Colonic mucosa (tissue), 4 donors: ENCODE measurements around the gene ALDH3B2. TPM values are rescaled to one million over a fixed set of nuclear protein-coding genes. Genes with fewer than 3 reads are reported as not detected.

Source experiments
- DNase-seq: peaks from one replicate; pipeline ENCODE4 v3.0.0-alpha.2; 2020
- H3K27ac ChIP-seq: fragments of 200-600 bp; one replicate; pipeline ENCODE4 v1.8.0; 2021
- H3K27me3 ChIP-seq: fragments of 200-600 bp; one replicate; pipeline ENCODE4 v1.8.0; 2021
- H3K36me3 ChIP-seq: fragments of 200-600 bp; one replicate; pipeline ENCODE4 v1.8.0; 2021
- H3K4me1 ChIP-seq: fragments of 200-600 bp; one replicate; pipeline ENCODE4 v1.8.0; 2021; ENCODE audit warnings: mild to moderate bottlenecking
- H3K4me3 ChIP-seq: fragments of 200-600 bp; one replicate; pipeline ENCODE4 v1.8.0; 2021
- H3K9ac ChIP-seq, 2 donors: one replicate each; pipeline ENCODE4 v1.7.0; 2013; ENCODE audit warnings: control low read depth in 2 of 2, low read depth in 2 of 2, low read length in 2 of 2
- H3K9me3 ChIP-seq: fragments of 200-600 bp; one replicate; pipeline ENCODE4 v1.8.0; 2021
- CTCF ChIP-seq: fragments of 200-600 bp; IDR thresholded peaks from one replicate; pipeline ENCODE4 v1.8.0; 2022; ENCODE audit warnings: antibody characterized with exemption, mild to moderate bottlenecking
- intact Hi-C: fragments of 100-400 bp; cut with DNase I; formaldehyde crosslinking; loops from one replicate; pipeline ENCODE4 v1.14.1; 2022
- total RNA-seq, 2 donors: library from RNA; stranded (reverse); fragmentation: NEBNext Ultra II Directional in 1 of 2; extraction: Animal tissue kit (Norgen Biotek cat#: 25700) in 1 of 2; gene quantifications; one replicate each; pipeline ENCODE4 v1.2.1, GENCODE V29; 2021
- donor health status: healthy.
- donor health status: DM: no; HTN: no; CAD: no.
- donor health status: DM: no; HTN: no; CAD: no.

Gene ALDH3B2
- total RNA-seq, 2 donors from 2014 or later, result 0.08 to 0.89 TPM

- no peaks in the 10 kb centered on the region for H3K4me1 ChIP-seq
- intact Hi-C loops, result no loop called here
- no peak for DNase-seq
These were observed 21.2 kb downstream of the ALDH3B2 start for GRCh38 chr11:67652965-67653845.

GRCh38 chr11:67651976-67652781 is 22.2 kb downstream of the ALDH3B2 start:
- Histone ChIP-seq H3K9me3 (no peaks in the 10 kb centered on the region), H3K9ac (no peak overlapping the region), H3K4me1 (peaks cover under 1% of the 10 kb centered on the region), H3K36me3 (no peaks in the 10 kb centered on the region), H3K27me3 (no peaks in the 10 kb centered on the region), H3K27ac (peak overlapping the region; percentile 2), H3K4me3 (no peak overlapping the region)
- DNase-seq, result no peak
- no peak for TF ChIP-seq CTCF
- intact Hi-C loops, result no loop called here

More at GRCh38 chr11:67652965-67653845, 21.2 kb downstream of the ALDH3B2 start:
- Histone ChIP-seq H3K9me3 (no peaks in the 10 kb centered on the region), H3K9ac (no peak overlapping the region), H3K27ac (peak overlapping the region; percentile 2), H3K27me3 (no peaks in the 10 kb centered on the region), H3K36me3 (no peaks in the 10 kb centered on the region), H3K4me3 (no peak overlapping the region)
- no peak for TF ChIP-seq CTCF

GRCh38 chr11:67649634-67650510 is 24.6 kb downstream of the ALDH3B2 start:
- Histone ChIP-seq H3K36me3 (no peaks in the 10 kb centered on the region), H3K4me1 (peaks cover 11% of the 10 kb centered on the region), H3K9ac (peak overlapping the region; percentile 13 to 57), H3K9me3 (no peaks in the 10 kb centered on the region), H3K27ac (peak overlapping the region; percentile 88), H3K4me3 (peak overlapping the region; percentile 31), H3K27me3 (no peaks in the 10 kb centered on the region)
- intact Hi-C loops, result no loop called here
- DNase-seq, result peak; percentile 56
- TF ChIP-seq CTCF, result no peak

GRCh38 chr11:67648796-67649613 is 25.4 kb downstream of the ALDH3B2 start:
- H3K27ac ChIP-seq, result no peak overlapping the region

More at GRCh38 chr11:67648796-67649613, 25.4 kb downstream of the ALDH3B2 start:
- Histone ChIP-seq H3K4me3 (no peak overlapping the region), H3K36me3 (no peaks in the 10 kb centered on the region), H3K4me1 (peaks cover 11% of the 10 kb centered on the region), H3K9me3 (no peaks in the 10 kb centered on the region), H3K9ac (no peak overlapping the region), H3K27me3 (no peaks in the 10 kb centered on the region)
- TF ChIP-seq CTCF, result no peak
- no peak for DNase-seq
- intact Hi-C loops, result no loop called here
